HG03378 (cell line): ENCODE measurements around the gene CLTRN.
"Not testable (repeated sequence)": the region's sequence is repeated elsewhere in the genome, so short reads cannot be mapped to it uniquely, and the experiment has no call there.

ENCODE experiments used
- ATAC-seq: cut with Tn5 transposase; IDR thresholded peaks from one replicate; pipeline ENCODE4 v1.9.1; 2021; ENCODE audit warnings: mild to moderate bottlenecking, moderate library complexity; ENCODE audit not compliant: unreplicated experiment

Gene CLTRN

DNA sequence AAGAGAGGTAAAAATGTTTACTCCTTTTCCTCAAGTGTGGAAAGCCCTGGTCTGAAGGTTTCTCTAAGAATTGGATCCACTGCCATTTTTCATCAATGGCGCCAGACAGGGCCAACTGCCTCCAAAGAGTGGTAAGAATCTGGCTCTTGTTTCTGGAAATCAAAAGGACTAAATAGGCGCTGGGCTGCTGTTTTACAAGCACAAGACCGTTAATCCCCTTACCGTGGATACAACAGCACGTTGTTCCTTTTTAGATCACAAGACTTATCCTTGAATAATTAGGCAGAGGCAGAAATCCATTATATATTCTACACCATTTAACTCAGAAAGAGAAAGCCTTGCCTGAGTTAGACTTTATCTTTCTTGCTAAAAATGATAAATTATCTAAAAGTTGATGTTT, 10.6 kb downstream of the CLTRN start:
- no peak for ATAC-seq

GRCh38 chrX:15647510-15647909, 17.1 kb downstream of the CLTRN start:
- not testable (repeated sequence) for ATAC-seq

GRCh38 chrX:15646543-15646942, 18.1 kb downstream of the CLTRN start:
- no peak for ATAC-seq

DNA sequence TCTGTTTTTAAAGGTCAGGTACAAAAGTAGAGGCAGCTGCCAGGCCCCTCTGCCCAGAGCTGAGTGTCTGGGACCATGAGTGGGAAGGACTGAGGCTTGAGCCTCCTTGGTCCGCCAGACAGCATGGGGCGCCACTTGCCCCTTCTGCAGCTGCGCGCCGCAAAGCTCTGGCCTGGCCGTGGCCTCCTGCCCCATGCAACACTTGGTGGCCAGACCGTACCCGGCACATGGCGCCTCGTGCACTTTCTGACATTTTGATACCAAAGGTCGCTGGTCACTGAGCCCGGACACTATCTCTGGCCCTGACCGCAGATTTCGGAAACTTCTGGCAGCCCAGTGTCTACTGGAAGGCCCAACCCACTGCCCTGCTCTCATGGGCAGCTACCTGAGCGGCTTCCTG, 18.6 kb downstream of the CLTRN start:
- no peak for ATAC-seq

DNA sequence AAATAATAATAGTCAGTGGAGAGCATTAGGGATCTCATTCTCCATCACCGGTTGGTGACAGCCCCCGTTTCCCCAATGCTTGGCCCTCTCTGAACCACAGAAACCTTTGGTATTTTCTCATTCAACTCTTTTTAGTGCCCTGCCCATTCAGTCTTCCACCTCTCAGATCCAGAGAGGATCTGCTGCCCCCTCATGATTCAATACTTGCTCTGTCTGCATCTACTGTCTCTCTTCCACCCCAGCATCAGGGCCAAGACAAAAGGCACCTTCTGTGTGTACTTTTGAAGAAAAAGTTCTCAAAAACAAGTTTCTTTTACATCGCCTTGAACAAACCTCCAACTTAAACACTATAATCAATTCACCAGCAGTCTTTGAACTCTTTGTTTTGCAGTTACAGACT, 19.3 kb downstream of the CLTRN start:
- no peak for ATAC-seq

DNA sequence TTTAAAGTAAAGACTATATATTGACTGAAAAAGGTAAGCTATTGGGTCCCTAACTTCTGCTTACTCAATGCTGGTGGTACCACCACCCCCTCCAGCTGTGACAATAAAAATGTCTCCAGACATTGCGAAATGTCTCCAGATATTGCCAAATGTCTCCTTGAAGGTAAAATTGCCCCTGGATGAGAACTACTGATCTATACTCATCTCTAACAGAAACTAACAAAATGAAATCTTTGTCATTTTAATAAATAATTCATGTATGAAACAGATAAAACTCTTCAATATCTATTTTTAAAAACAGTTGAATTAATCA, 20.1 kb downstream of the CLTRN start:
- no peak for ATAC-seq

DNA sequence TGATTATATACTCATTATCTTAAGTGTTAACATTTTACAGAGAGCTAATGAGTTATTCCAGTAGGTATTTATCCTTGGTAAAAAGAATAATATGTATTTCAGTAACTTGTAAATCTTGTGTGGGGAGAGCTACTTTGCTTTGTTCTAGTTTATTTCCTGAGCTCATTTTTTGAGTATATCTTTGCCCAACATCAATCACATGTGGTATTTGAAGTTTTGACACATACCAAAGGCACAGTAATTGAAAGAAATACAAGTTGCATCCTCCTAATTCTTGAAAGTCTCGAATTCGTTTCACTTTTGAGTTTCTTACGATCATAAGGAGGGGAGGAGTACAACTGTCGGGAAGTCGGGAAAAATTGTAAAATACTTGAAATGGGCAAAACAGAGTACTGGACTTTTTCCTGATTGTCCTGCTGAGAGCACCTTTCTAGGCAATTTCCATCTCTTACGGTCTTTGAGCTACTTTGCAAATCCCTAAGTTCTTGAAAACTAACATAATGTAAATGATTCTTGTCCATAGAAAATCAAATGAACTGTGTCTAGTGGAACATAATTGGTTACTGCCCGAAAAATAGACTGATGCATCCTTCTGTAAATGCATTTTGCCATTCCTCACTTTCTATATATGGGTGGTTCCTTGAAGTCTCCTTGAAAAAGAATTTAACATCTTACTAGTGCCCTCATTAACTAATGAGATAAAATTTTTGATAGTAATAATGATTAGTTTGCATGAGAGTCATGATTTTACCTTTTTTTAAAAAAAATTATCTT, 20.6 kb downstream of the CLTRN start:
- ATAC-seq: no peak

GRCh38 chrX:15631637-15632036, 33.0 kb downstream of the CLTRN start:
- ATAC-seq: no peak

- no peak for ATAC-seq
Observed at GRCh38 chrX:15623054-15623453, 41.6 kb downstream of the CLTRN start.

DNA sequence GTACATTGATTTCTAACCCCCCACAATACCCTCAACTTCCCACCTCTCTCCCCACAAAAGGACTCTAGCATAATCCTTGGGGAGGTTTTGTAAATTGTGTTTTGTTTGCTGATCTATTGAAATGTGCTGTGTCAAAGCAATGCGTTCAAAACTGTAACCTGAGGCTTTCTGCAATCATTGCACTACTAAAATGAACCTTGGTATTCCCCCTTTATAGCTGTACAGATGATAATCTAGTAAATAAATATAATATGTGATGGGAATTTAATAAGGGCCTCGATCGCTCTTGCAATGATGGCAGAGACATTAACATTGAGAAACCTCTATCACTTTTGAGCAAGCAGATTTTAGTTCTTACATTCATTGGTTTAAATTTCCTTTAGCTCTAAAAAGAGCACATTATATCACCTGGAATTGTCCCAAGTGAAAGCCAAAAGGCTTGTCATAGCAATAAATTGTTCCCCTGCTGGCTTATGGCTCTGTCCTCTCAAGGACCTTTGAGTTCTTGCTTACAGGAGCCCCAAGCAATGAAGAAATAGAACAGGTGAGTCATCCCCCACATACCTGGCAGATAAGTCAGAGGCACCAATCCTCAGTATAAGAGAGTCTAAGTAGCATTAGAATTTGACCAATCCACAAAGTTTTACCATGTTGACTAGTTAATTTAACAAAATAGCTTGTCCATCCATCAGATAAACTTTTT, 45.4 kb downstream of the CLTRN start:
- ATAC-seq: no peak

- ATAC-seq: no peak
Observed at GRCh38 chrX:15617111-15617510, 47.5 kb downstream of the CLTRN start.

DNA sequence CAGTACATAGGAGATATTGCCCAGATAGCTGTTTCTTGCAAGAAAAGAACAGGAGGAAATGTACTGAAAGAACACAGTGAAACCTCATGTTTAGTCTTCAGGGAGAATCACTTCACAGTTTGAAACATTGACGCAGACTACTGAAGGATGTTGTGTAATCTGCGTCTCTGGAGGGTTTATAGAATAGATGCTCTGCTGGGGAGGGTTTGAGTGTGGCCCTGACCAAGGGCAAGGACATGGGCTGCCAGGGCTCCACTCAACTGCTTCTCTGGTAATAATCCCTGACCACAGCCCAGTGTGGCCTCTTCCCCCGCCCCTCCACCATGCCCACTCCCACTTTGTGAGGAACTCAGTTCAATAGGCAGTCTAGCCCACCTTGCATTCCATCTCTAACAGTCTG, 48.1 kb downstream of the CLTRN start:
- ATAC-seq: no peak

GRCh38 chrX:15607067-15607466, 57.5 kb downstream of the CLTRN start:
- ATAC-seq: no peak

GRCh38 chrX:15606136-15606535, 58.5 kb downstream of the CLTRN start:
- ATAC-seq: no peak

DNA sequence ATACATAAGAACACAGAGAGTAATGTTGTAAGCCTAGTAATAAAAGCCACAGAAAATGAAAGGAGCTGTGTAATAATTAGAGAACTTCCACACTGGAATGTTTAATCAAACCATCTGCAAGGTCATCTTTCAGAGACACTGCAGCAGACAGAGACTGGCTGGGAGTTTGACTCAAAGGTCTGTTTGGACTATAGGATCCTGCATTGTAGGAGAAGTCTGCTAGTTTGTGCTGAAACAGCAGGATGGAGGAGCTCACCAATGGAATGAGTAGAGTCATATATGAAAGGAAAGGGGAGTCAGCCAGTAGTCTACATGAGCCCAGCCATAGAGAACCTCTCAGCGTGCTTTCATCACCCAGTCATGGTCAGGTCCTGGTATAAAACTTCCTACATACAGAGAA, 59.4 kb downstream of the CLTRN start:
- ATAC-seq: no peak

GRCh38 chrX:15602761-15603160, 61.8 kb downstream of the CLTRN start:
- ATAC-seq: no peak

DNA sequence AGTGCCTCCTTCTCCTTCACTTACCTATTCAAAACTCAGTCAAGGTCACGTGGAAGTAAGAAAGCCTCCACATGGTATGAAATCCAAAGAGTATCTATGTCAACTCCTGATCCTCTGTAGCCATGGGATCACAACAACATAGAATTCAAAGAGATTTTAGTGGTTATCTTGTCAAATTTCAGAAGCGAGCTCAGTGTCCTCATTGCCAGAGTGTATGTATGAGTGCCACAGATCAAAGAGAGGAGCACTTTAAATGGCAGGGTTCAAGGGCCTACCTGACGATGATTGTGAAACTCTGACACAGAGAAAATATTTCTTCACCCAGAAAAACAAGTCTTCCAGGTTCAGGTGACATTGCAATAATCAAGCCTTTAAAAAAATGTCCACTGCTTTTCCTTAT, 62.7 kb downstream of the CLTRN start:
- no peak for ATAC-seq

DNA sequence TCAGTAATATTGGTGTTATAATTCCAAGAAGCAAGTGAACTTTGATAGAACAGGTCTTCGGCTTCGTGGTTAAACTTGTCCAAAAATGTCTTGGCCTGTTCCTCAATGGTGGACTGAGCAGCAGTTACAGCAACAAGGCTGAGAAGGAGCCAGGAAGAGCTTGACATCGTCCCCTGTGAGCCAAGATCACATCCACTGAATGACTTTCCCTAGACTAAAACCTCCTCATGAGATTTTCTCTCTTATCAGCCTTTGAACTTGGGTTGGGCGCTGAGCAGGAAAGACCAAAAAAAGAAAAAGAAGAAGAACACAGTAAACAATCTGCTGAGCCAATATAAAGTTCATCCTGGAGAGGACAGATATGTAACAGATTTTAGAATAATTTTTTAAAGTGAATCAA, 63.9 kb downstream of the CLTRN start, which contains the start of gene ACE2:
Gene ACE2, minus strand, starts transcription at position 216 of the 400 bp plus-strand sequence. Its CDS starts 49 bp downstream, at position 167.
- ATAC-seq: no peak

- no peak for ATAC-seq
Observed at GRCh38 chrX:15600049-15600448, 64.6 kb downstream of the CLTRN start.

- no peak for ATAC-seq
Observed at GRCh38 chrX:15599461-15599860, 65.1 kb downstream of the CLTRN start.

DNA sequence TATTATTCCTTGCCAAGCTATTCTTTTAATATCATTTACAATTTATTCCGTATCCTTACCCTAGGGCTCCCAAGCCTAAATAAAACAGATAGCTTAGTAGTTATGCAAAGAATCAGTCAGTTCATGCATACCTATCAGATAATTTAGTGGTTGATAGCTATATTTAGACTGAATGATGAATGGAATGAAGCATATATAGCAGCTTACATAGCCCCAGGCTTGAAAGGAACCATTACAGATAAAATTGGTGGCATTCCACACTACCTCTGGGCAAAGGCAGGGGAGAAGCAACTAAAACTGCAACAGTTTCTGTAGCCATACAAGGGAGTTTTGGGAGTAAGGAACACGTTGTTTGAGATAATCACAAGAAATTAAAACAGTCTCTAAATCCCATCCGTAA, 66.6 kb downstream of the CLTRN start:
- no peak for ATAC-seq

DNA sequence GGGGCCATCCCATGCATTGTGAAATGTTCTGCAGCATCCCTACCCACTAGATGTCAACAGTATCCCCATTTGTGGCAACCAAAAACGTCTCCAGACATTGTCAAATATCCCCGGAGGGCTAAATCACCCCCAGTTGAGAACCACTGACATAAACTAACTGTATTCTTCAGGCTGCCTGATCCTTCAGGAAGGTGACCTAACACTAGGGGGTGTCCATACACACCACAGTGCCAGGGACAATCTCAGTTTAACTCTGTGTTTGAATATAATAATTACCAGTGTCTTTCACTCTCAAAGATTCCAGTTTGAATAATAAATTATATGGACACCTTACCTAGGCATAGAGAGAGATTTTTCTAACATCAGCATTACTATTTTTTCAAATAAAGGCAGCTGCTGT, 70.2 kb downstream of the CLTRN start:
- ATAC-seq: no peak
